ENCODE results near the gene DUS2. TPM values are rescaled to one million over a fixed set of nuclear protein-coding genes. Genes with fewer than 3 reads are reported as not detected.

Gene DUS2
- total RNA-seq, 4 donors from 2014 or later, result 10.0 to 14.1 (median 12.9) TPM

DNA sequence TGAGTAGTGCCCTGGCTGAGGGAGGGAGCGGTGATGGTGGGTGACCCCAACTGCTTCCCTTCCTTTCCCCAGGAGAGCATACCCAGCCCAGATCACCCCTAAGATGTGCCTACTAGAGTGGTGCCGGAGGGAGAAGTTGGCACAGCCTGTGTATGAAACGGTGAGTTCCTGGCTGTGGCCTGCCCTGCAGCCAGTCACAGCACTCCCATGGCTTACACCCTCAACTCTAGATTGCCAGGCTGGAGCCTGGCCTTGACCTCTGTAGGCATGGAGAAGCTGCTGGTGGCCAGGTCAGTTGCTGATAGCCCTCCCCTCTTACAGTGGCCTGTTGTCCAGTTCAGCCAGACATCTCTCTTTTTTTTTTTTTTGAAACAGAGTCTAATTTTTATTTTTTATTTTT, 53.5 kb downstream of the DUS2 start:
- Histone ChIP-seq H3K36me3 (peaks cover 0 to 7% of the 10 kb centered on the region in 2 donors), H3K27ac (no peak overlapping the region), H3K4me1 (peaks cover 16 to 38% of the 10 kb centered on the region in 2 donors), H3K9me3 (no peaks in the 10 kb centered on the region), H3K27me3 (no peaks in the 10 kb centered on the region), H3K4me3 (replicated peaks in 1 of 3) (no peak overlapping the region)
- TF ChIP-seq, protein P1, sequence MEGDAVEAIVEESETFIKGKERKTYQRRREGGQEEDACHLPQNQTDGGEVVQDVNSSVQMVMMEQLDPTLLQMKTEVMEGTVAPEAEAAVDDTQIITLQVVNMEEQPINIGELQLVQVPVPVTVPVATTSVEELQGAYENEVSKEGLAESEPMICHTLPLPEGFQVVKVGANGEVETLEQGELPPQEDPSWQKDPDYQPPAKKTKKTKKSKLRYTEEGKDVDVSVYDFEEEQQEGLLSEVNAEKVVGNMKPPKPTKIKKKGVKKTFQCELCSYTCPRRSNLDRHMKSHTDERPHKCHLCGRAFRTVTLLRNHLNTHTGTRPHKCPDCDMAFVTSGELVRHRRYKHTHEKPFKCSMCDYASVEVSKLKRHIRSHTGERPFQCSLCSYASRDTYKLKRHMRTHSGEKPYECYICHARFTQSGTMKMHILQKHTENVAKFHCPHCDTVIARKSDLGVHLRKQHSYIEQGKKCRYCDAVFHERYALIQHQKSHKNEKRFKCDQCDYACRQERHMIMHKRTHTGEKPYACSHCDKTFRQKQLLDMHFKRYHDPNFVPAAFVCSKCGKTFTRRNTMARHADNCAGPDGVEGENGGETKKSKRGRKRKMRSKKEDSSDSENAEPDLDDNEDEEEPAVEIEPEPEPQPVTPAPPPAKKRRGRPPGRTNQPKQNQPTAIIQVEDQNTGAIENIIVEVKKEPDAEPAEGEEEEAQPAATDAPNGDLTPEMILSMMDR (IDR thresholded peaks at IDR 0.05), result no peak
- TF ChIP-seq POLR2A (IDR thresholded peaks at IDR 0.05), result no peak
- WGBS, 2 donors, result 85 to 100% methylated on average over 3 of the region's 3 CpGs
- intact Hi-C loops (cut with DNase I), result no loop called here
- no peak for DNase-seq

DNA sequence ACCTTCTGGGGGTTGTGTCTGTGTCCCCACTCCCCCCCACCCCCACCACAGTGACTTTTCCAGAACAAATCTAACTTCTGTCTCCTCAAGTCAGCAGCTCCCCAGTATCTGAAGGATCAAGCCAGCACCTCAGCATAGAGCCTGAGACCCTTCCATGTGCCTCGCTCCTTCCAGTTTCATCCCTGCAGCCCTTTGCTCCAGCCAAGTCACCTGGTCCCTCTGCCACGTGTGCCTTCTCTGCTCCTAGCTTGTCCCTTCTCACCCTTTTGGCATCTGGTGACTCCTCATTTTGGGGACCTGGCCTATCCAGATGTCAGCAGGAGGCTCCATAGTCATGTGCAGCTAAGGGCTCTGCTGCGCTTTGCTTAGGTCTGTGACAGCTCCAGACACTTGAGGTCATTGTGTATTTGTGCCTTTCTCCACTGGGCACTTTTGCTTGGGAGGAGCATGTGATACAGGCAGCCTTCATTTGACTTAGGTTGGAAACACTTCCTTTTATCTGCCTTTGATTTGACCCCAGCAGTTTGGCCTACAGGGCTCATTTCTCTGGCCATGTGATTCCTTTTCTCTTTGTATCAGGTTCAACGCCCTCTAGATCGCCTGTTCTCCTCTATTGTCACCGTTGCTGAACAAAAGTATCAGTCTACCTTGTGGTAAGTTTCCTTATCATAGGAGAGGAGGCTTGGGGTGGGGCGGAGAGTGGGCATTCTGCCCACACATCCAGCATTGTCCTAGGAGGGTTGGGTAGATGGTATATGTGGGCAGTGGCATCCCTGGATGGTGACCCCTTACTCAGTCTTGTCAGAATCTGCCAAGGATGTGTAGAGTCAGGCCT, 55.0 kb downstream of the DUS2 start:
- WGBS, 2 donors, result 92% methylated on average over 7 of the region's 7 CpGs
- Histone ChIP-seq H3K9me3 (no peaks in the 10 kb centered on the region), H3K4me3 (replicated peaks in 1 of 3) (no peak overlapping the region), H3K27ac (peak overlapping the region in 1 of 3 donors; percentile 6), H3K27me3 (no peaks in the 10 kb centered on the region), H3K4me1 (peaks cover 30 to 45% of the 10 kb centered on the region in 2 donors), H3K36me3 (peaks cover 0 to 3% of the 10 kb centered on the region in 2 donors)
- TF ChIP-seq, protein P1 (IDR thresholded peaks at IDR 0.05), result no peak
- TF ChIP-seq POLR2A (IDR thresholded peaks at IDR 0.05), result no peak
- no peak for DNase-seq
- intact Hi-C loops (cut with DNase I), result no loop called here

DNA sequence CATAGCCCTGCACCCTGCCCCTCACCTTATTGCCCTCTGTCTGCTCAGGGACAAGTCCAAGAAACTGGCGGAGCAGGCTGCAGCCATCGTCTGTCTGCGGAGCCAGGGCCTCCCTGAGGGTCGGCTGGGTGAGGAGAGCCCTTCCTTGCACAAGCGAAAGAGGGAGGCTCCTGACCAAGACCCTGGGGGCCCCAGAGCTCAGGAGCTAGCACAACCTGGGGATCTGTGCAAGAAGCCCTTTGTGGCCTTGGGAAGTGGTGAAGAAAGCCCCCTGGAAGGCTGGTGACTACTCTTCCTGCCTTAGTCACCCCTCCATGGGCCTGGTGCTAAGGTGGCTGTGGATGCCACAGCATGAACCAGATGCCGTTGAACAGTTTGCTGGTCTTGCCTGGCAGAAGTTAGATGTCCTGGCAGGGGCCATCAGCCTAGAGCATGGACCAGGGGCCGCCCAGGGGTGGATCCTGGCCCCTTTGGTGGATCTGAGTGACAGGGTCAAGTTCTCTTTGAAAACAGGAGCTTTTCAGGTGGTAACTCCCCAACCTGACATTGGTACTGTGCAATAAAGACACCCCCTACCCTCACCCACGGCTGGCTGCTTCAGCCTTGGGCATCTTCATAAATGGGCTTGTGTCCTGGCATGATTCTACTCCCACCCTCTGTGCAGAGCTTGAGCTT, 55.8 kb downstream of the DUS2 start:
- Histone ChIP-seq H3K27me3 (no peaks in the 10 kb centered on the region), H3K27ac (peak overlapping the region in 2 of 3 donors; percentile 90 to 95), H3K4me3 (replicated peaks in 1 of 3) (no peak overlapping the region), H3K9me3 (no peaks in the 10 kb centered on the region), H3K4me1 (peaks cover 37 to 52% of the 10 kb centered on the region in 2 donors), H3K36me3 (peaks cover 0 to 3% of the 10 kb centered on the region in 2 donors)
- TF ChIP-seq, protein P1 (IDR thresholded peaks at IDR 0.05), result no peak
- intact Hi-C loops (cut with DNase I), result no loop called here
- WGBS, 2 donors, result 93 to 95% methylated on average over 6 to 7 of the region's 8 CpGs
- DNase-seq, result no peak

DNA sequence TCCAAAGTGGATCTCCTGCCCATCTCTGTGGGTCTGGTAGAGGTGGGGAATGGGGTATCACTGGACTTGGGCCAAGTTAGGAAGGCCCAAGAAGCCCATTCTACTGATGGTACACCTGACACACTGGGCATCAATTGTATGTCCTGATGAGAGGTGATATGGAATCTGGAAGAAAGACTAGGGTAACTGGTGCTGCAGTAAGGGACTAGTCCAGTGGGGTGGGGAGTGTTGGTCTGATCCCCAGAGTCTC, 56.2 kb downstream of the DUS2 start:
- intact Hi-C loops (cut with DNase I), result no loop called here
- DNase-seq, result no peak
- peaks cover 42 to 57% of the 10 kb centered on the region in 2 donors for H3K4me1 ChIP-seq
- H3K27me3 ChIP-seq, result no peaks in the 10 kb centered on the region
- peaks cover 0 to 3% of the 10 kb centered on the region in 2 donors for H3K36me3 ChIP-seq
- TF ChIP-seq POLR2A (IDR thresholded peaks at IDR 0.05), result no peak
- TF ChIP-seq, protein P1 (IDR thresholded peaks at IDR 0.05), result no peak
- no peaks in the 10 kb centered on the region for H3K9me3 ChIP-seq
- H3K27ac ChIP-seq, result peak overlapping the region in 2 of 3 donors; percentile 90 to 95
- no peak overlapping the region for H3K4me3 ChIP-seq (replicated peaks in 1 of 3)
